ENCODE measurements around the gene CEP290. TPM values are rescaled to one million over a fixed set of nuclear protein-coding genes. Genes with fewer than 3 reads are reported as not detected.

Gene CEP290
- total and polyA plus RNA-seq, 2 of the 13 experiments (the other 11 are each of a cell fraction or from before 2014, with no cell fraction given), result 2.4 to 10.8 TPM

- TF ChIP-seq ZSCAN5A (CRISPR knock-in tag; IDR thresholded peaks at IDR 0.05; ENCODE audit: borderline replicate concordance), result 0 out of 2 replicates have a peak, but pooled peaks have one; percentile 53
- peak; percentile 66 for TF ChIP-seq XRCC5 (optimal IDR thresholded peaks at IDR 0.05; ENCODE audit: low read length)
- TF ChIP-seq ZNF83 (CRISPR knock-in tag; IDR thresholded peaks at IDR 0.05; ENCODE audit: borderline replicate concordance), result peak; percentile 62; the same call in 1 of the 2 replicates
- TF ChIP-seq MYPOP (CRISPR knock-in tag; IDR thresholded peaks at IDR 0.05), result peak; percentile 82
- TF ChIP-seq REST (IDR thresholded peaks at IDR 0.05; ENCODE audit: borderline replicate concordance in 1 of 2, low read depth in 1 of 2, low read length in 2 of 2), result peak in 1 of 2 experiments; percentile 6; a peak in 1 of 4 replicates
- TF ChIP-seq ZNF234 (CRISPR knock-in tag; conservative IDR thresholded peaks at IDR 0.05), result 0 out of 2 replicates have a peak, but pooled peaks have one; percentile 46
- TF ChIP-seq ZNF792 (CRISPR knock-in tag; IDR thresholded peaks at IDR 0.05), result 0 out of 2 replicates have a peak, but pooled peaks have one; percentile 20
- 0 out of 2 replicates have a peak, but pooled peaks have one; percentile 22 for TF ChIP-seq ZNF503 (CRISPR knock-in tag; IDR thresholded peaks at IDR 0.05)
- 0 out of 2 replicates have a peak, but pooled peaks have one; percentile 47 for TF ChIP-seq ZBTB20 (CRISPR knock-in tag; IDR thresholded peaks at IDR 0.05; ENCODE audit: borderline replicate concordance, low read depth)
- TF ChIP-seq USF2 (IDR thresholded peaks at IDR 0.05; ENCODE audit: low read depth, low read length), result no peak
- TF ChIP-seq USF2 (CRISPR knock-in tag; IDR thresholded peaks at IDR 0.05; ENCODE audit: borderline replicate concordance), result peak; percentile 46
- TF ChIP-seq KDM2A (CRISPR knock-in tag; IDR thresholded peaks at IDR 0.05; ENCODE audit: borderline replicate concordance, low read depth), result peak; percentile 94
- TF ChIP-seq CBFB (CRISPR knock-in tag; IDR thresholded peaks at IDR 0.05), result peak; percentile 44; the same call in 1 of the 2 replicates
- TF ChIP-seq ZNF225 (CRISPR knock-in tag; IDR thresholded peaks at IDR 0.05), result peak; percentile 88
- TF ChIP-seq FOXC1 (CRISPR knock-in tag; IDR thresholded peaks at IDR 0.05; ENCODE audit: borderline replicate concordance), result 0 out of 2 replicates have a peak, but pooled peaks have one; percentile 90
- peak; percentile 81 for TF ChIP-seq TBX2 (CRISPR knock-in tag; IDR thresholded peaks at IDR 0.05; ENCODE audit: borderline replicate concordance)
- no peak for TF ChIP-seq RBM22 (optimal IDR thresholded peaks at IDR 0.05; ENCODE audit: low read length)
- peak; percentile 93 for TF ChIP-seq RBFOX2 (IDR thresholded peaks at IDR 0.05; ENCODE audit: low read depth, low read length)
Observed at GRCh38 chr12:88035271-88035906, 106.5 kb downstream of the CEP290 start (continued).
